CD14-positive monocyte (primary cell): ENCODE data around the gene REV3L. TPM values are rescaled to one million over a fixed set of nuclear protein-coding genes. Genes with fewer than 3 reads are reported as not detected.
A peak's percentile ranks its signal among the peaks of the same experiment; 100 is the strongest.

Experiments used
- DNase-seq, 3 donors: peaks; one replicate each; pipeline ENCODE4 v3.0.0-alpha.2; 2011 to 2022
- H2AFZ ChIP-seq: 2 replicates; pipeline ENCODE4 v1.6.0; 2012; ENCODE audit warnings: mild to moderate bottlenecking, low read depth, low read length, inconsistent platforms; ENCODE audit not compliant: insufficient read depth, poor library complexity, severe bottlenecking
- H3K27ac ChIP-seq, 2 donors: 1 replicate in 1 of 2; 2 replicates in 1 of 2; pipeline ENCODE4 v1.5.1; 2012 to 2013; ENCODE audit warnings: low read length in 2 of 2, control low read depth in 1 of 2, inconsistent platforms in 1 of 2, low read depth in 1 of 2, mild to moderate bottlenecking in 1 of 2
- H3K27me3 ChIP-seq, 2 donors: one replicate each; pipeline versions ENCODE4 v1.6.0 to v1.6.1; 2011 to 2013; ENCODE audit warnings: low read length in 2 of 2; ENCODE audit not compliant: control insufficient read depth in 2 of 2, insufficient read depth in 2 of 2
- H3K36me3 ChIP-seq, 2 donors: replicated peaks in 1 of 2; 1 replicate in 1 of 2; 2 replicates in 1 of 2; pipeline versions ENCODE4 v1.5.1 to v1.6.1; 2012 to 2013; ENCODE audit warnings: low read length in 2 of 2, control low read depth in 1 of 2, inconsistent platforms in 1 of 2, mild to moderate bottlenecking in 1 of 2; ENCODE audit not compliant: insufficient read depth in 2 of 2, control insufficient read depth in 1 of 2
- H3K4me1 ChIP-seq, 2 donors: 1 replicate in 1 of 2; 2 replicates in 1 of 2; pipeline versions ENCODE4 v1.5.1 to v1.6.1; 2012 to 2013; ENCODE audit warnings: low read length in 2 of 2, control low read depth in 1 of 2, inconsistent platforms in 1 of 2, mild to moderate bottlenecking in 1 of 2, moderate library complexity in 1 of 2; ENCODE audit not compliant: insufficient read depth in 2 of 2, control insufficient read depth in 1 of 2
- H3K4me2 ChIP-seq: replicated peaks from 2 replicates; pipeline ENCODE3; 2012; ENCODE audit warnings: low read length, moderate library complexity, mild to moderate bottlenecking; ENCODE audit not compliant: poor library complexity, severe bottlenecking; ENCODE audit errors: extremely low read depth
- H3K4me3 ChIP-seq, 3 experiments: fragments of 200-600 bp in 1 of 3; sonication (generic) in 1 of 3; replicated peaks in 1 of 3; 1 replicate in 2 of 3; 2 replicates in 1 of 3; pipeline ENCODE4 v1.5.1; 2011 to 2013; ENCODE audit warnings: low read length in 3 of 3, mild to moderate bottlenecking in 3 of 3, control low read depth in 2 of 3, low read depth in 2 of 3, inconsistent platforms in 1 of 3, moderate library complexity in 1 of 3
- H3K79me2 ChIP-seq: 2 replicates; pipeline ENCODE4 v1.6.0; 2012; ENCODE audit warnings: mild to moderate bottlenecking, control low read depth, inconsistent platforms, low read length, moderate library complexity; ENCODE audit not compliant: insufficient read depth
- H3K9ac ChIP-seq: 2 replicates; pipeline ENCODE4 v1.6.0; 2017; ENCODE audit warnings: low read length, mild to moderate bottlenecking; ENCODE audit not compliant: insufficient read depth, poor library complexity, severe bottlenecking
- H3K9me3 ChIP-seq, 2 donors: replicated peaks in 1 of 2; 1 replicate in 1 of 2; 2 replicates in 1 of 2; pipeline versions ENCODE4 v1.5.1 to v1.6.1; 2012 to 2013; ENCODE audit warnings: low read length in 2 of 2, control low read depth in 1 of 2; ENCODE audit not compliant: control insufficient read depth in 1 of 2, insufficient read depth in 1 of 2
- H4K20me1 ChIP-seq: 2 replicates; pipeline ENCODE4 v1.6.0; 2012; ENCODE audit warnings: mild to moderate bottlenecking, low read length, control low read depth, moderate library complexity; ENCODE audit not compliant: insufficient read depth
- H3K27ac Mint-ChIP-seq, 7 donors: one replicate each; pipeline ENCODE4 v1.8.0; 2020; ENCODE audit warnings: mild to moderate bottlenecking in 7 of 7, mixed read lengths in 7 of 7, moderate library complexity in 6 of 7, inconsistent platforms in 2 of 7
- H3K27me3 Mint-ChIP-seq, 3 donors: one replicate each; pipeline ENCODE4 v1.8.0; 2021 to 2022; ENCODE audit warnings: low read depth in 3 of 3, mild to moderate bottlenecking in 3 of 3, mixed read lengths in 3 of 3, moderate library complexity in 3 of 3, inconsistent platforms in 1 of 3
- H3K36me3 Mint-ChIP-seq, 2 donors: one replicate each; pipeline ENCODE4 v1.8.0; 2020; ENCODE audit warnings: mixed read lengths in 2 of 2, inconsistent platforms in 1 of 2, mild to moderate bottlenecking in 1 of 2
- H3K4me1 Mint-ChIP-seq: one replicate; pipeline ENCODE4 v1.8.0; 2020; ENCODE audit warnings: mild to moderate bottlenecking, mixed read lengths
- H3K4me3 Mint-ChIP-seq, 2 donors: one replicate each; pipeline ENCODE4 v1.8.0; 2020; ENCODE audit warnings: mild to moderate bottlenecking in 2 of 2, mixed read lengths in 2 of 2, moderate library complexity in 1 of 2
- H3K9me3 Mint-ChIP-seq, 7 donors: one replicate each; pipeline ENCODE4 v1.8.0; 2020 to 2022; ENCODE audit warnings: mixed read lengths in 7 of 7, mild to moderate bottlenecking in 6 of 7, moderate library complexity in 6 of 7, inconsistent platforms in 2 of 7
- CTCF ChIP-seq: fragments of 200-600 bp; IDR thresholded peaks from one replicate; pipeline ENCODE4 v1.8.0; 2022; ENCODE audit warnings: antibody characterized with exemption, mild to moderate bottlenecking
- WGBS: methylation state at CpG from one replicate; pipeline ENCODE4 v1.1.5; 2013; ENCODE audit warnings: missing lambda C conversion rate; ENCODE audit not compliant: insufficient coverage; 5-methylcytosine and 5-hydroxymethylcytosine counted together
- intact Hi-C, 2 donors: fragments of 100-400 bp; cut with micrococcal nuclease; formaldehyde crosslinking; loops; one replicate each; pipeline versions ENCODE4 v1.15.0 to v1.15.1; 2023
- polyA plus RNA-seq, 3 donors: library from polyadenylated mRNA; depleted of rRNA in 1 of 3; unstranded in 2 of 3; stranded (reverse) in 1 of 3; fragments of 300-500 nt in 2 of 3; fragments of >200 nt in 1 of 3; fragmentation: Illumina TruSeq in 2 of 3; gene quantifications; 1 replicate in 2 of 3; 2 replicates in 1 of 3; pipeline ENCODE4 v1.2.3, GENCODE V29; 2012 to 2021

The REV3L gene
- polyA plus RNA-seq, 3 donors: 3.4 to 5.7 (median 4.9) TPM

- intact Hi-C loops: no loop called here
- 100% methylated on average over 2 of the region's 2 CpGs for WGBS
- H3K9me3 Mint-ChIP-seq: peaks cover 0 to 6% (median 0%) of the 10 kb centered on the region in 7 donors
Observed at GRCh38 chr6:111423055-111423633, 59.9 kb downstream of the REV3L start.

GRCh38 chr6:111418971-111419693 is 63.9 kb downstream of the REV3L start:
- Histone ChIP-seq H3K4me2 (no peak overlapping the region), H3K9ac (no peak overlapping the region), H3K36me3 (peaks cover 2 to 9% of the 10 kb centered on the region in 2 donors), H3K4me3 (no peak overlapping the region), H3K9me3 (no peaks in the 10 kb centered on the region), H3K27me3 (no peaks in the 10 kb centered on the region), H3K4me1 (peaks cover 12 to 15% of the 10 kb centered on the region in 2 donors), H3K27ac (no peak overlapping the region), H4K20me1 (no peaks in the 10 kb centered on the region), H2AFZ (no peak overlapping the region), H3K79me2 (peaks cover 8% of the 10 kb centered on the region)
- intact Hi-C loops: no loop called here
- Mint-ChIP-seq H3K27ac (peak overlapping the region in 1 of 7 donors; percentile 22), H3K36me3 (peaks cover 0 to 5% of the 10 kb centered on the region in 2 donors), H3K27me3 (no peaks in the 10 kb centered on the region), H3K4me1 (peaks cover 20% of the 10 kb centered on the region), H3K9me3 (no peaks in the 10 kb centered on the region), H3K4me3 (no peak overlapping the region)
- no CpG with 5 or more reads among the region's 5 CpGs for WGBS
- no peak for TF ChIP-seq CTCF
- no peak for DNase-seq

More at GRCh38 chr6:111423055-111423633, 59.9 kb downstream of the REV3L start:
- peaks cover 2 to 5% of the 10 kb centered on the region in 2 donors for H3K36me3 Mint-ChIP-seq
- TF ChIP-seq CTCF: no peak
- peaks cover 28% of the 10 kb centered on the region for H3K4me1 Mint-ChIP-seq
- Histone ChIP-seq H3K36me3 (no peaks in the 10 kb centered on the region), H3K27me3 (no peaks in the 10 kb centered on the region), H3K4me2 (no peak overlapping the region), H3K79me2 (peaks cover 15% of the 10 kb centered on the region), H3K4me3 (no peak overlapping the region), H2AFZ (no peak overlapping the region), H3K4me1 (peaks cover 22 to 33% of the 10 kb centered on the region in 2 donors), H3K27ac (peak overlapping the region in 1 of 2 donors; percentile 9), H4K20me1 (no peaks in the 10 kb centered on the region), H3K9me3 (no peaks in the 10 kb centered on the region), H3K9ac (no peak overlapping the region)
- no peaks in the 10 kb centered on the region for H3K27me3 Mint-ChIP-seq
- H3K27ac Mint-ChIP-seq: peak overlapping the region; percentile 20 to 87 (median 76)
- H3K4me3 Mint-ChIP-seq: peak overlapping the region in 1 of 2 donors; percentile 7
- peak; percentile 25 to 65 (median 62) for DNase-seq
